Measurements from ENCODE around the gene EPHA5.
"Not testable (repeated sequence)": the region's sequence is repeated elsewhere in the genome, so short reads cannot be mapped to it uniquely, and the experiment has no call there.

Gene EPHA5

GRCh38 chr4:65344278-65344825 lies 325.9 kb downstream of the EPHA5 start:
- DNase-seq = no peak

GRCh38 chr4:65343342-65343741 lies 326.9 kb downstream of the EPHA5 start:
- DNase-seq = no peak

- no peak for DNase-seq
Observed at GRCh38 chr4:65341557-65341956, 328.7 kb downstream of the EPHA5 start.

GRCh38 chr4:65340382-65341109 lies 329.7 kb downstream of the EPHA5 start:
- no peak for DNase-seq

GRCh38 chr4:65337371-65337770 lies 332.9 kb downstream of the EPHA5 start:
- DNase-seq = no peak

- no peak for DNase-seq
Observed at GRCh38 chr4:65336465-65336864, 333.8 kb downstream of the EPHA5 start.

- DNase-seq = no peak
Observed at GRCh38 chr4:65316534-65316933, 353.8 kb downstream of the EPHA5 start.

GRCh38 chr4:65311120-65311519 lies 359.2 kb downstream of the EPHA5 start:
- no peak for DNase-seq

GRCh38 chr4:65310586-65310985 lies 359.7 kb downstream of the EPHA5 start:
- DNase-seq = no peak

GRCh38 chr4:65308626-65309025 lies 361.7 kb downstream of the EPHA5 start:
- not testable (repeated sequence) for DNase-seq

- DNase-seq = no peak
Observed at GRCh38 chr4:65302145-65302544, 368.1 kb downstream of the EPHA5 start.

- DNase-seq = no peak
Observed at GRCh38 chr4:65296246-65296645, 374.0 kb downstream of the EPHA5 start.

- DNase-seq = no peak
Observed at GRCh38 chr4:65287071-65287470, 383.2 kb downstream of the EPHA5 start.

All from cortex of kidney (tissue), 1 donor.